GM18526 (cell line): ENCODE results near the gene ALCAM.

Experiments
- POLR2A ChIP-seq: IDR thresholded peaks from 3 replicates; pipeline ENCODE4 v1.6.1; 2011; ENCODE audit not compliant: insufficient read length; ENCODE audit errors: extremely low read depth

ALCAM gene

GRCh38 chr3:105584003-105584790 lies 217.5 kb downstream of the ALCAM start:
- no peak for TF ChIP-seq POLR2A

DNA sequence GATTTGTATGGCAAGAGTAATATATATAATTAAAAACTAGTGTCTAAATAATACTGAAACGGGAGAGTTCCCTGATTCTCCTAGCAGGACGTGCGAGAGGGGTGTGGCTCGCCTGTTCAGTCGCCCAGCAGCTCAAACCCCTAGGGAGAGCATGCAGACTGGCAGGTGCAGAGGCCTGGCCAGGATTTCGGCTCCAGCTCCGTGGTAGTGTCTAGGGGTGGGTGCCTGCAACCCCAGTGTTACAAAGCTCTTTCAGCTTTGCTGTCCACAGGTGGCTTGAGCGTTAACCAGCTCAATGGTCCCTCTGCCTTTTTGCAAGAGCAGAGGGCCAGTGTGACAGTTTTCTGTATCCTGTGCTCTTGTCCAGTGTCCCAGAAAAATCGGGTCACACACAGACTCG lies 226.6 kb downstream of the ALCAM start:
- TF ChIP-seq POLR2A = no peak

- no peak for TF ChIP-seq POLR2A
Observed at GRCh38 chr3:105594219-105594618, 227.5 kb downstream of the ALCAM start.

GRCh38 chr3:105598042-105598796 lies 231.5 kb downstream of the ALCAM start:
- TF ChIP-seq POLR2A = no peak

GRCh38 chr3:105599350-105599749 lies 232.6 kb downstream of the ALCAM start:
- TF ChIP-seq POLR2A = no peak

DNA sequence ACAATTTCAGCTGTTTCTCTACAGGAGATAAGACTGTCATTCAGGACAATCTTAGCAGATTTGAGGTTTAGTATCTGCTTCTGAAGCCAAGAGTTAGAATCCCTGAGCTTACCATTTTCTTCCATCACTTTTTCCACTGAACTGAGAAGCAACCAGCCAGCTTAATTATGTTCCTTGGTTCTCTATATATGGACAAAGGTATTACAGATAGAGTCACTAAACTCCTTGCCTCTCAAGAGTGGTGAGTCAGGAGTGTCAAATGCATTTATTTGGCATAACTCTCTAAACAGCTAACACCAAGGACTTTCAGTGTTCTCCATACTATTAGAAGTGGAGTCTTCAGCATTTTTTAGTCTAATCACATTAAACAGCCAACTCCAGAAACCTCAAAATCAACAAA lies 239.3 kb downstream of the ALCAM start:
- TF ChIP-seq POLR2A = no peak

DNA sequence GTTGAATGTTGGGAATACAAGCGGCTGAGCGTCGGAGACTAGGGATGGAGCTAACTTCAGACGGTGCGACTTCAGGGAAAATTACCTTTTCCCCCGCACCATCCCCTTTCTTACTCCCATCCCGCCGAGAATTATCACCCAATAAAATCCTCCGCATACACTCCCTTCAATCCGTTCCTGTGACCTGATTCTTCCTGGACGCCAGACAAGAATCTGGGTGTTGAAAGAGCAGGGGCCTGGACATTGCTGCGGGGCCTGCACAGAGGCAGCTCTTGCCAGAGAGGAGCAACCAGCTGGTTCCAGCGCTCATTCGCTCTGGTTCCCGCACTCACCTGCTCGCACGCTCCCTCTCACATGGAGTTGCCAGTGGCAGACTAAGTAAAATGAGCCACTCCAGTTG lies 241.9 kb downstream of the ALCAM start:
- TF ChIP-seq POLR2A = no peak

- TF ChIP-seq POLR2A = no peak
Observed at GRCh38 chr3:105610473-105610872, 243.8 kb downstream of the ALCAM start.

- no peak for TF ChIP-seq POLR2A
Observed at GRCh38 chr3:105611304-105612192, 244.8 kb downstream of the ALCAM start.

GRCh38 chr3:105613120-105613519 lies 246.4 kb downstream of the ALCAM start:
- no peak for TF ChIP-seq POLR2A

GRCh38 chr3:105614288-105615030 lies 247.8 kb downstream of the ALCAM start:
- no peak for TF ChIP-seq POLR2A

GRCh38 chr3:105615814-105616213 lies 249.1 kb downstream of the ALCAM start:
- no peak for TF ChIP-seq POLR2A

- TF ChIP-seq POLR2A = no peak
Observed at GRCh38 chr3:105616374-105617121, 249.8 kb downstream of the ALCAM start.

- TF ChIP-seq POLR2A = no peak
Observed at GRCh38 chr3:105618556-105618955, 251.8 kb downstream of the ALCAM start.
